HG03575 (cell line): ENCODE data around the gene SLC25A3.
"Not testable (repeated sequence)": the region's sequence is repeated elsewhere in the genome, so short reads cannot be mapped to it uniquely, and the experiment has no call there.

Experiments used
- ATAC-seq: cut with Tn5 transposase; IDR thresholded peaks from one replicate; pipeline ENCODE4 v1.9.1; 2021; ENCODE audit not compliant: unreplicated experiment, insufficient number of reproducible peaks, low FRiP score; ENCODE audit errors: extremely low read depth

The SLC25A3 gene

DNA sequence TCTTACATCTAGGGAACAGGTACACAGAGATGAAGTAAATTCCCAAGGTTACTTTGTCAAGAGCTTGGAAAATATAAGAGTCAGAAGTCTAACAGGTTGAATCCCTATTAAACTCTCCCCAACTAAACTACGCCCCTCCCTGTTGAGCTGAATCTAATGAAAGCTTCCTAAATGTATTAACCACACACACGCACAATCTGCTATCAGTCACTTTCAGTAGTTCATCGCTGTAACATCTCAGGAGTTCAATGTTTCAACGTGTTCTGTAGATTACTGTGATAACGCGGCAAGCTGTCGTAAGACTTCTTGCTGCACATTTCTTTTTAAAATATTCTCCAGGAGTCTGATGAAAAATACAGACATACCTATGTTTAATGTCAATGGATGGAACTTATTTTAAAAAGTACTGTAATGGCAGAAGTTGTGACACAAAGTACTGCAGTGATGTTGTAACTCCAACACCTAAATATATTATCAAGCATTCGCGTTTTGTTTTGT, 612 bp upstream of the SLC25A3 start:
- no peak for ATAC-seq

DNA sequence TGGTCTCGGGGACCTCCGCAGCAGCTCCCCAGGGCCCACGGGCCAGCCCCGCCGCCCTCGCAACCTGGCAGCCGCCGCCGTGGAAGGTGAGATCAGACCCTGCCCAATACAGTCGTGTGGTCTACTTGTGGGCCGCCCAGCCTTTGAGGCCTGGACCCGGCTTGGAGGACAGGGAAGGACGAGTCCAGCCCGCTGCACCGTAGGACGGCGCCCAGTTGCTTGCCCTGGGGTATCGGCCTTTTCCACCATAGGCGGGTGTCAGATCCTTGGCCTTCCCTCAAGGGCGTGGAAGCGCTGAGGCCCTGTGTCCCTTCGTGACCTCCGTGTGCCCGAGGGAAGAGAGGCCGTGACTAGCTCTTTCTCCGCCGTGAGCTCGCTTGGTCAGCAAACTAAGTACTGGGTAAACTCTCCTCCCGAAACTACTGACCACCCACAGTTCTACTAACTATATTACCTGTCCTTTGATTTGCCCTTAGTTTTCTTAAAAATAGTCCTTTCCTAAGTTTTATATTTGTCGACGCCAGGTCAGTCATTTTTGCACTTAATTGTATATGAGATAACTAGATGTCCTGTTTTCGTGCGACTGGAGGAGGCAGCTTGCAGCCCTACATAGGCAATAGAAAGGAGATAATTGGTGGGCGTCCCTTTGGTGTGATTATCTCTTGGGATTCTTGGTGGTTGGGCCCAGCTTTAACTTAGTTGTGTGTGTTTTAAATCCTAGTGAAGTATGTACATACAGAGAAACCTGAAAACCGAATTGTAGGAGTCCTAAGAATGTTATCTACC, 757 bp downstream of the SLC25A3 start:
- ATAC-seq = no peak

DNA sequence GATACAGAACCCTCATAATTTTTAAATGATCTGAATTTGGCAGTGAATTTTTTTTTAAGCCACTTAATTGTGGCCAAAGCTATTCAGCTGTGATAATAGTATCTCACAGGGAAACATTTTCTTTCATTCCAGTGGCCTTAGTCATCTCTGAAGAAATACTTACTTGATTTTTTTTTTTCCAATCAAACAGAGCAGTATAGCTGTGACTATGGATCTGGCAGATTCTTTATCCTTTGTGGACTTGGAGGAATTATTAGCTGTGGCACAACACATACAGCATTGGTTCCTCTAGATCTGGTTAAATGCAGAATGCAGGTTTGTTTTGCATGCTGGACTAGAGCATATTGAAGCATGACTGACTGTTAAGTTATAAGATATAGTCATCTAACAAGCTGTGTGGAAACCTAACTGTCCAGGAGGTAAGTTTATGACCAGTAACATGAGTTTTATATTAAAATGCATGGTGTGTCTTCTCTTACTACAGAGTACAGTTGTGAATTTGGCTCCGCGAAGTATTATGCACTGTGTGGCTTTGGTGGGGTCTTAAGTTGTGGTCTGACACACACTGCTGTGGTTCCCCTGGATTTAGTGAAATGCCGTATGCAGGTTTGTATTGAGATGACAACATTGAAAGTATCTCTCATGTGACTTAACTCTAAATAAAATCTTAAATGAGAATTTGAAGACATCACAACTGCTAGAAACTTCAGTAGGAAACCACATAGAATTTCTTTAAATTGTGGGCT, 1.9 kb downstream of the SLC25A3 start:
- ATAC-seq = no peak

DNA sequence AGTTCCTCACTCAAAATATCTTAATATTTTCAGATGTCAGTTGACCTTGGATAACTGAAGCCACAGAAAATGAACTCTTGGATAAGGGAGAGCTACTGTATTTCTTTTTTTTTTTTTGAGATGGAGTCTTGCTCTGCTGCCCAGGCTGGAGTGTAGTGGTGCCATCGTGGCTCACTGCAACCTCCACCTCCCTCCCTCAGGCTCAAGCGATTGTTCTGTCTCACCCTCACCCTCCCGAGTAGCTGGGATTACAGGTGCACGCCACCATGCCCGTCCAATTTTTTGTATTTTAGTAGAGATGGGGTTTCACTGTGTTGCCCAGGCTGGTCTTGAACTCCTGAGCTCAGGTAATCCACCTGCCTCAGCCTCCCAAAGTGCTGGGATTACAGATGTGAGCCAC, 3.8 kb downstream of the SLC25A3 start:
- not testable (repeated sequence) for ATAC-seq

DNA sequence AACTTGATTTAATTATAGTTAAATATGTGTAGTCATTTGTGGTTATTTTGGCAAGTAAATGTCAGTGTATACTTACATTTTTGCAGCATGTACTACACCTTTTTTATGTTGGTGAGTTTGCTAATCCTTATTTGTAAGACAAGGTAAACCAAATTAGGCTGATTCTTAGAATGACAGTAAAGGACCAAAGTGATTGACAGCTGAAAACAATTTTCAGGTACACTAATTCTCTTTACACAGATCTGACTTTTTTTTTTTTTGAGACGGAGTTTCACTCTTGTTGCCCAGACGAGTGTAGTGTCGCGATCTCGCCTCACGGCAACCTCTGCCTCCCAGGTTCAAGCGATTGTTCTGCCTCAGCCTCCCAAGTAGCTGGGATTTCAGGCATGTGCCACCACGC, 8.4 kb downstream of the SLC25A3 start:
- ATAC-seq = no peak

DNA sequence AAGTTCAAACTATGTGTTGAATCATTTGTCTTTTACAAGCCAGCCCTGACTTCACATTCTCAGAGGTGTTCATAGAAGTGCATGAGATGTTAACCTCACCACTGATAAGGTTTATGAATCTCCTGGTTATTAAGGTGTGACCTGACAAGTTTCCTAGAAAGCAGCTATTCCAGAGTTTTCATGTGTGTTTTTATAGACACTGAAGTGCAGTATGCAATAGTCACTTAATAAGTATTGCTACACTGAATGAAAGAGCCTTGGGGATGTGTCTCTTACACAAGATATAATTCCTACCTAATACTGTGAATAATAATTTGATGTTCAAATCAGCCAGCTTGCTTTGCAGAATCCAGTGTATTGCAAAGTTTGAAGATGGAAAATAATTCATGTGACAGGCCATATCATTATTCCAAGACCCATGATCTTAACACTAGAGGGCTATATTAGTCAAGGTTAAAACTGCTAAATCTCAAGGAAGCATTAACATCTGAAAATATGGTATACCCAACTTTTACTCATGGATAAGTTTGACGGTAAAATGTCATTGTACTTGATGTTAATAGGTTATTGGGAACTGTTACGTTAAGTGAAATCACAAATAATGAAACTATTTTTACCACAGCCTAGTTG, 13.0 kb downstream of the SLC25A3 start:
- no peak for ATAC-seq

DNA sequence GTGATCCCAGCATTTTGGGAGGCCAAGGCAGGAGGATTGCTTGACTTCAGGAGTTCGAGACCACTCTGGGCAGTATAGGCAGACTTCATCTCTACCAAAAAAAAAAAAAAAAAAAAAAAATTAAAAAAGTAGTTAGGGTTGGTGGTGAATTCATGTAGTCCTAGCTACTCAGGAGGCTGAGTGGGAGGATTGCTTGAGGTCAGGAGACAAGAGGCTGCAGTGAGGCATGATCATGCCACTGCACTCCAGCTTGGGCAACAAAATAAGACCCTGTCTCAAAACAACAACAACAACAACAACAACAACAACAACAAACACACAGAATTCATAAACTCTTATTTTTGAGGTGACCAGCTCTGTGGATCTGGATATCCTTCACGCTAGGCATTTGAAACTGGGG, 17.1 kb downstream of the SLC25A3 start:
- ATAC-seq = no peak

DNA sequence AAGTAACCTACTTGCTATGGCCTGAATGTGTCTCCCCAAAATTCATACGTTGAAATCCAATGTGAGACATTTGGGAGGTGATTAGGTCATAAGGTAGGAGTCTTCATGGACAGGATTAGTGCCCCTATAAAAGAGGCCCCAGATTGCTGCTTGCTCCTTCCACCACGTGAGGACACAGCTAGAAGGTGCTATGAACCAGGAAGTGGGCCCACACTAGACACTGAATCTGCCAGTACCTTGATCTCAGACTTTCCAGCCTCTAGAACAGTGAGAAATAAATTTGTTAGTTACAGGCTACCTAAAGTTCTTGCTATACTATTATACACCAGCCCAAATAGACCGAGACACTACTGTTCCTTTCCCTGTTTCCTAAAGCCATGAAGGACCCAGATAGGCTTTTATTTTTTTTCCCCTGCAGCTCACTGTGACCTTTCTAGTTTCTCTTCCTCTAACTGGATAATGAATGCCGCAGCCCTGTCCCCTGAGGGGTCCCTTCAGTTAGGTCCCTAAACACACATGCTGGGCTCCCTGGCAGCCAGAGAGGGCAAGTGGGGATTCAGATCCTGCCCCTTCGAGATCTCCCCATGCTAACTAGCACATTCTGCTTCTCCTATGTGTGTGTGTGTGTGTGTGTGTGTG, 19.3 kb downstream of the SLC25A3 start:
- ATAC-seq = peak; percentile 62

DNA sequence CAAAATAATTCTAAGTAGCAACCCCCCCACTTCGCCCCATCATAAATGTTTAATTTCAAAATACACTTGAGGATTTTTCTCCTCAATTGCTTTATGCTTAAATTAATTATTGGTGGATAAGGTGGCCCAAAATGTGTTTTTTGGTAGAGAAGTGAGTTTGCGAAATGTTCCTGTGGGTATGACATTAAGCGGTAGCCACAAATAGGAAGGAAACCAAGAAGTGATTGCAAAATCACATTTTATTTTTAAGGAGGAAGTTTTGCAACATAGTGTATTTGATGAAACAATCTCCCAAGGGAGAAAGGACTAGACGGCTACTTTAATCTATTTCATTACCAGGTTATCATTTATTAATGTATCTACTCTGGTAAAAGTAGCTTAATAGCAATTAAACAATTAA, 25.5 kb downstream of the SLC25A3 start:
- no peak for ATAC-seq

DNA sequence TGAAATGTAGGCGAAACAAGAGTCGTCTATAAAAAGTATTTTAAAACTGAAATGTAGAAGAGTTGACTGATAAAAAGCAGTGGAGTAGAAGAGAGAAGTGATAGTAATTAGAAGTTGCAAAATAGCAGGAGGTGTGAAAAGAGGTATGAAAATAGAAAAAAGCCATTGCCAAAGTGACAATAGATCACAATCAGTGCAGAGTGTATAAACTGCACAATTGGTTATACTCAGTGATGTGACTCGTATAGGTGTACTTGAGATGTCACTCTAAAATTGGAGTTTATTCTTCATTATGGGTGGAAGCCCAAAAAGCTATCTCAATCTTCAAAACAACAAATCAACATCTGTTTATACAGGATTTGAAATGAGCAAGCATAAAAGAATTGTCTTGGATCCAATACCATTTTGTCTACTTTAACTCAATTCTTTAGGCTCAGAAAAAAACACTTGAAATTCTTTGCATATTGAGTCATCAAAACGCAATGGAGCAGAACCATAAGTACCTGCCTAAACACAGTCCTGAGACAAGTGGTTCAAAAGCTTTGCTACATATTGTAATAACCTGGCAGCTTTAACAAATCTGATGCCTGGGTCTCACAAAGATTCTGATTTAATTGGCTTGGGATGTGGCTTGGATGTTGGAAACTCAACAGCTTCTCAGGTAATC, 42.3 kb downstream of the SLC25A3 start:
- peak; percentile 76 for ATAC-seq

DNA sequence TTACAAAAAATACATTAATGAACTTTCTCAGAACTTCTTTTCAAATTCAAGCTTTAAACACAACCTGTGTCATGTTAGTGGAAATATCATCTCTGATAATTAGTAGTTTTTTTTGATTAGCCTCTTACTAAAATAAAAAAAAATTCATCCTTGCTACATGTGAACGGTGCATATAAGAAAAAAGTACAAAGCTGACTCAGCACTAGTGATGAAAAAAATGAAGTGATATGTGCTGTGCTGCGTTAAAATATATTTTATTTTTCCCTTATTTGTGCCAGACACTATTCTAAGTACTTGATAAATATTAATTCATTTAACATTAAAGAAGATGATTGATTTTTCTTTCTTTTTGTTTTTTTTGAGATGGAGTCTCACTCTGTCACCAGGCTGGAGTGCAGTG, 43.6 kb downstream of the SLC25A3 start:
- ATAC-seq = no peak

DNA sequence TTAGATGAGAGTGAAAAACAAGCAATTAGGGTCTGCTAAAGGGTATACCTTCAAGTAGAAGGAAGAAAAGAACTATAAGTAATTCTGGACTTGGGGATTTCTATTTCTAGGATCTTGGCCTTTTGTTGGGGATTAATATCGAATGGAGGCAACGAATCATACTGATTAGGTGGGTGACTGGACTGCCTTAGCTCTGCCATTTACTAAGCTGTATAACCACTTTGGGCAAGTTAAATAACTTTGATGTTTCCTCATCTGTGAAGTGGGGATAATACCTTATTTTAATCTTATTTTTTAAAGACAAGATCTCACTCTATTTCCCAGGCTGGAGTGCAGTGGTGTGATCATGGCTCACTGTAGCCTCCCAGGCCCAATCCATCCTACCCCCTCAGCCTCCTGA, 44.5 kb downstream of the SLC25A3 start:
- ATAC-seq = no peak

DNA sequence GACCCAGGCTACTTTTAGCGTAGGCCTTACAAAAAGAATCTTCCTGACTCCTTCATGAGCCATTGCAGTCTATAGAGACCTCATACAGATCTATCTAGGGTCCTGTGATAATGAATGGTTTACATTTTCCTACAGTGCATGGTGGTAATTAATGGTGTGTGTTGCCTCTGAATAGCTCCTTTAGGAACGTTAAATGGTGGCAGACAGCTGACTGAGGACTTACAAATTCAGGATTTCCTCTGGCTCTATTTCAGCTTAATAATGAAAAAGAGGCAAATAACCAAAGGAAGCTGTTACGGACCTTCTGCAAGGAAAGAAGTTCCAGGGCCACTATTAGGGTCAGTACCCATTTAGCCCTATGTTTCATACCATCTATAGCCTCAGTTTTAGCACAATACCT, 46.0 kb downstream of the SLC25A3 start:
- no peak for ATAC-seq

DNA sequence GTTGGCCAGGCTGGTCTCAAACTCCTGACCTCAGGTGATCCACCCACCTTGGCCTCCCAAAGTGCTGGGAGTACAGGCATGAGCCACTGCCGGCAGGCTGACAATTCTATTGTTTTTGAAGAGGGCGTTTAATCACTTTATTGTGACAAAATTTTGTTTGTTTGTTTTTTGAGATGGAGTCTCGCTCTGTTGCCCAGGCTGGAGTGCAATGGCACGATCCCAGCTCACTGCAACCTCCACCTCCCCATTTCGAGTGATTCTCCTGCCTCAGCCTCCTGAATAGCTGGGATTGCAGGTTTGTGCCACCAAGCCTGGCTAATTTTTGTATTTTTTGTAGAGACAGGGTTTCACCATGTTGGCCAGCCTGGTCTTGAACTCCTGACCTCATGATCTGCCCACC, 49.3 kb downstream of the SLC25A3 start:
- ATAC-seq = not testable (repeated sequence)

DNA sequence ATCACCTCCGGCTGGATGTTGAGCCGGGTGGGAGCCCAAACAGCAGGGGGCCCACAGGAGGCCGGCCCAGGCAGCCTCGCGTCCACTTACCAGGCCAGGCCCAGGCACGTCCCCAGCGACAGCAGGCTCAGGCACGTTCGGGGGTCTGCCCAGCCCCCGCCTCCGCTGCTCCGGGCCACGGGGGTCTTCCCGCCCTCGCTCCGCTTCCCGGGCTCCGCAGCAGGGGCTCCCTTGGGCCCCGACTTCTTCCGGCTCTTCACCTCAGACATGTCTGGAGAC, 50.9 kb downstream of the SLC25A3 start:
- no peak for ATAC-seq

DNA sequence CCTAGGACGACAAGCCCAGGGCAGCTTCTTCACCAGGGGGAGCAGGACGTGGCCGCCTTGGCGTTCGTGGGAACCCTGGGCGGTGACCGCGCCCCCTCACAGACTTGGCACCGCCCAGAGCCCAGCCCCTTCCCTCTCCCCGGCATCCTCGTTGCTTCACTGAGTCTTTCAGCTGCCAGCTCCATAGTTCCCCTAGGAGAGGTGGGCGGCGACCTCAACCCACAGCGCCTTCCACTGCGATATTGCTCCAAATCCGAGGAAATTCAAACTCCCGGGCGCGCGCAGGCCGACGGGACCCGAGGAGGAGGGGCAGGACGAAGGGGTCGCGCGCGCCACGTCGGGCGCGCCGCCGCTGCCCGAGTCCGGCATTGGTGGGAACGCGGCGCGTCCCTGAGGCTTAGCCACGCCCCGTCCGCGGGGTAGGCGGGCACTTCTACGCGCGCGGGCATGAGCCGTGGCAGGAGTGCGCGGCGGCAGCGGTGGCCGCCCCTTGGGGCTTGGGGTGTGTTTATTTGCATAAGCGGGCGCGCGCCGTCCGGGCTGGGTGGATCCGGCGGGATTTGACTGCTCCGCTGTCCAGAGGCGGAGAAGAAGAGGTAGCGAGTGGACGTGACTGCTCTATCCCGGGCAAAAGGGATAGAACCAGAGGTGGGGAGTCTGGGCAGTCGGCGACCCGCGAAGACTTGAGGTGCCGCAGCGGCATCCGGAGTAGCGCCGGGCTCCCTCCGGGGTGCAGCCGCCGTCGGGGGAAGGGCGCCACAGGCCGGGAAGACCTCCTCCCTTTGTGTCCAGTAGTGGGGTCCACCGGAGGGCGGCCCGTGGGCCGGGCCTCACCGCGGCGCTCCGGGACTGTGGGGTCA, 51.5 kb downstream of the SLC25A3 start, which contains the start of the genes APAF1 and IKBIP:
TSS of gene APAF1 (plus strand) at position 579 of the 860 bp plus-strand sequence. CDS start 3,070 bp downstream, outside the sequence.
TSS of gene IKBIP (minus strand) at position 77 of the 860 bp plus-strand sequence. CDS start 87 bp downstream, outside the sequence.
- ATAC-seq = peak; percentile 57

DNA sequence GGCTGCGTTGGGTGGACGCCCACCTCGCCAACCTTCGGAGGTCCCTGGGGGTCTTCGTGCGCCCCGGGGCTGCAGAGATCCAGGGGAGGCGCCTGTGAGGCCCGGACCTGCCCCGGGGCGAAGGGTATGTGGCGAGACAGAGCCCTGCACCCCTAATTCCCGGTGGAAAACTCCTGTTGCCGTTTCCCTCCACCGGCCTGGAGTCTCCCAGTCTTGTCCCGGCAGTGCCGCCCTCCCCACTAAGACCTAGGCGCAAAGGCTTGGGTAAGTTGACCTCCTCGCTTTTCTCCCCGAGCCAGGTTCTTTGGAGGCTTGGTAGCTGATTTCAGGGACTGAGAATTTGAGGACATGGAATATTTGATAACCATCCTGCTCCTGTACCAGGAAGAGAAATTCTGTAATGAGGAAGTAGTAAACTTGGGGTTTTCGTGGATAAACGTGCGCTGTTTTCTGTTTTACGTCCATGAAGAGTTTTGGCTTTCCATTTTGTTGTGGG, 52.1 kb downstream of the SLC25A3 start:
- ATAC-seq = no peak
